HEK293 (cell line): ENCODE data around the gene TCEANC2.

Experiments
- PBX3 ChIP-seq: sonication (generic); formaldehyde crosslinking; IDR thresholded peaks from 2 replicates; pipeline ENCODE4 v1.8.1; 2022; ENCODE audit warnings: mild to moderate bottlenecking, moderate library complexity, missing genetic modification reagents
- WT1 ChIP-seq: fragments of 450-650 bp; formaldehyde crosslinking; IDR thresholded peaks from 2 replicates; pipeline ENCODE4 v1.5.1; 2016; ENCODE audit warnings: missing biosample characterization, missing genetic modification characterization

DNA sequence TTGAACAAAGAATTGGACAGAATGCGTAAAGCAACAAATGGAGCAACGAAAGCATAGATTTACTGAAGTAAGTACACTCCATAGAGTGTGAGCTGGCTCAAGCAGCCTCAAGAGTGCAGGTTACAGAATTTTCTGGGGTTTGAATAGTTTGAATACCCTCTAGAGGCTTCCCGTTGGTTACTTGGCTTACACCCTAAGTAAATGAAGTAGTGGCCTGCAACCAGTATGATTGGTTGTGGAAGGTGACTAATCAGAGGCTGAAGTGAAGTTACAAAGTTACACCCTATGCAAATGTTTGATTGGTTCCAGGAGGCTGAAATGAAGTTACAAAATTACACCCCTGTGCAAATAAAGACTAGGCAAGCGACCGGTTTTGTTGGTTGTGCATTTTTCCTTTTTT is 10.9 kb downstream of the TCEANC2 start:
- TF ChIP-seq PBX3 (CRISPR knock-in tag) (no peak), WT1 (tag by site-specific recombination) (no peak)
